Measurements from ENCODE around the gene SH2D5.
"Not testable (repeated sequence)": the region's sequence is repeated elsewhere in the genome, so short reads cannot be mapped to it uniquely, and the experiment has no call there.

Gene SH2D5

DNA sequence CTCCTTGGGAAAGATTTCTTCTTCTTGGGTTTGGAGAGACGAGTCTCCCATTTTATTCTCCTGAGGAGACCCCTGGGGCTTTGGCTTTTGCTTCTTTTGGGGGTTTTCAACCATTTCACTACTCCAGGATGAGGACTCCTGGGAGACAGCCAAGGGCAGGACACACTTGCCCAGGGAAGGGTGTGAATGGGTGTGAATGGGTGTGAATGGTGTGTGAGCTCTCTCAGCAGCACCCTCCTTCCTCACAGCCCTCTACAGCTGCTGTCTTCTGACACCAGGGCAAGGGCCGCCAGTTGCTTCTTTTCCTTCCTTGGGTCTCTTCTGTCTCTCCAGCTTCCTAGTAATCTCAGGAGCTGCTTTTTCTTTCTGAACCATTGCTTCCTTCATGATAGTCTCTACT is 38.9 kb downstream of the SH2D5 start:
- no peak for DNase-seq (ENCODE audit: low spot score)

DNA sequence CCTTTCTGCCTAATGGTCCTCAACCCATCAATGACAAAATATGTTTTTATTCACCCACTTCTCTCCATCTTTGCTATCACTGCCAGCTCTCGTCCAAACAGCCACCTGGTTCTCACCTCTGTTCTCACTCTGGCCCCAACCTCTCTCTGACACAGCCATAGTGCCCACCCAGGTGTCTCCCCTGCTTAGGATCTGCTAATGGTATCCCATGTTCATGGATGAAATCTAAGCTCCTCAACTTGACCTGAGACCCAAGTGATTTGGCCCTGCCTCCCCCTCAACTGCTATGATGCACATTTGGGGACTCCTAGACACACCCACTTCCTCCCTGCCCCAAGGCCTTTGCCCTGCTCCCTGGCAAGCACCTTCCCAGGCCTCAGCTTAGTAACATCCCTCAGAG is 40.6 kb downstream of the SH2D5 start:
- no peak for DNase-seq (ENCODE audit: low spot score)

DNA sequence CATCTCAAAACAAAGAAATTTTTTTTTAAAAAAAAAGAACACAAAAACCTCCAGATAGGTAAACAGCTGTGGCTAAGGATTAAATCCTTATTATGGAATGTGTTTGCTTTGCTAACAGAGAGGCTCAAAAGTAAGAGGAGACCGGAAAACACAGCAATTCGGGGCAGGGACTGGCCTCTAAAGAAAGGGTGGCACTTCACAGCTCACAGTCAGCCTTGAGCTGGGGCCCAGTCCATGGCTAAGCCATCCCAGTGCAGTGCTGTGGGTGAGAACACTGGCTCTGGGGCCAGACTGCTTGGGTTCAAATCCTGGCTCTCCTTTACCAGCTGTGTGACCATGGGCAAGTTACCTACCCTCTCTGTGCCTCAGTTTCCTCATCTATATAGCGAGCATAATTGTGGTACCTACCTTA is 42.9 kb downstream of the SH2D5 start:
- DNase-seq (ENCODE audit: low spot score), result no peak

DNA sequence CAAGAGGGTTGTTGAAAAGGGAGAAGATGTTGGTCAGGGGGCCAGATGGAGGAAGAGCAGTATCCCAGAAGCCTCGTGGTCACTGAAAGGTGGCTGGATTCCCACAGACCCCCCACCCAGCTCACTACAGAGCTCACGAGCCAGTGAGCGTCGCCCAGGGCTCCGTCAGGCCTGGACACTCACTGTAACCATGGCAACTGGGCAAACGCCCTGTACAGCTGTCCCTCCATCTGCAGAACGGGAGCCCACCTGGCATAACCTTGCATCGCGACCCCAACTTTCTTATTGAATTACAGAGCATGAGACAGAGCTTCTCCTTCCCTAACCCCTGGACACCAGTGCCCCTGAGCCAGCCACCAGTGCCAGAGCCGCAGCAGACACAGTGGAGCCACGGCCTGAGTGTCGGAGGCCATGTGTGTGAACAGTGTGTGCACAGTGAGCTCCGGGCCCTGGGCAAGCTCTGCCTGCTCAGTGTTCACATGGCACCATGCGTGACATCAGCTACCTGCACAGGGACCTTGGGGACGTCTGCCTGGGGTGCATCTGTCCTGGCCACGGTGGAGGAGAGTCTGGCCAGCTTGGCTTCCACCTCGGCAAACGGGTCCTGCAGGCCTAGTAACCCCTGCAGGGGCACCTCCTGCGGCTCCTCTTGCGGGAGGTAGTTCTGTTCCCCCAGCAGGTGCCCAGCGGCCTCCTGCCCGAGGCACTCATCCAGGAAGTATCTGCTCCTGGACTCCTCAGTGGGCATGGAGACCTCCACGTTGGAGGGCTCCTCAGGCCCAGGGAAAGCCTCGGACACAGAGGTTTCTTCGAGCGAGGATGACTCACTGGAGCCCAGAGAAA is 45.4 kb downstream of the SH2D5 start:
- no peak for DNase-seq (ENCODE audit: low spot score)

DNA sequence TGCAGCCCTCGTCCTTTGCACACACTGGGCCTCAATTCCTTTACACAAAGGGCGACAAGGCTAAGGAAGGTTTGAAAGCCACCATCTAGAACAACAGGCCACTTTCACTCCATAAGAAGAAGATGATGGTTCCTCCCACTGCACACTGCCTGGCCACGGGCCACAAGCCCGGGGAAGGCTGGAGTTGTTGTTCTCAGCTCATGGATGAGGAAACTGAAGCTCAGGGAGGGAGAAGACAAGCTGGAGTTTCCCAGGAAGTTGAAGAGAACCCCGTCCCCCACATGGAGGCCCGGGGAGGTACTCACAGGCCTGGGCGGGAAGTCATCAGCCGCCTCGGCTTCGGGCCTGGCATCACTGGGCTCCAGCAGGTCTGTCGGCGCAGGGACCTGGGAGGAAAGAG is 46.8 kb downstream of the SH2D5 start:
- DNase-seq (ENCODE audit: low spot score), result no peak

DNA sequence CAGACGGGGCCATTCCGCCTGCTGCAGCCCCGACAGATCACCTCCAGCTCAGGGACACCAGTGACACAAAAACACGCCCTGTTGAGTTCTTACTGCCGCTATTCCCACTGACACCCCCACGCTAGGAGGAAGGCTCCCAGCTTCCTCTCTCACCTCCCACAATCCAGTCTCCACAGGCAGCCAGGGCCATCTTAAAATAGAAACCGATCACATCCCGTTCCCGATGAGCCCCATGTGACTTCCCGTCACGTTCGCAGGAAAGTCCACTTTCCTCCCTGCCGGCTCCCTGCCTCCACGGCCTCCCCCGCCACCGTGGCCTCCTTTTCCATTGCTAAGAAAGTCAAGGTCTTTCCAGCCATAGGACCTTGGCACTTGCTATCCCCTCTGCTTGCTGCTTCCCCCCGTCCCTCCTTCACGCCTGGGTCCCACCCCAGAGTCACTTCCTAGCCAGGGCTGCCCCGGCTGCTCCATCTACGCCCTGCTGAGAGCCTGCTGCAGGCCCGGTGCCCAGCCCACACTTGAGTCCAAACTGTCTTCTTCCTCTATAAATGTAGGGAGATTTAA is 47.3 kb downstream of the SH2D5 start:
- DNase-seq (ENCODE audit: low spot score), result no peak

DNA sequence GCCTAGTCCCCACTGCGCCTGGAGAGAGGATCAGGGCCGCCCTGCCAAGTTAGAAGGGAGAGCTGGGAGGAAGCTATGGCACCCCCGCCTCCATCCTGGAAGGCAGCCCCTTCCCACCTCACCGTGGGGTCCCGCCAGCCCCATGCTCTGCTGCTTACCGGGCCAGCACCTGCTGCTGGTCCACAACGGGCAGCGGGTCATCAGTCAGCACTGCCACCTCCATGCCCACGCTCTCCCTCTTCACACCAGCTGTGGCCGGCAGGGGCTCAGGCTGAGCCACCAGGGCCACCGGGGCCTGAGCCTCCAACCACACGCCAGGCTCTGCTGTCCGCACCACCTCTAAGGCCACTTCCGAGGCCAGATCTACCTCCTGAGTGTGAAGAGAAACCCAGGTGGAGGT is 47.9 kb downstream of the SH2D5 start:
- no peak for DNase-seq (ENCODE audit: low spot score)

DNA sequence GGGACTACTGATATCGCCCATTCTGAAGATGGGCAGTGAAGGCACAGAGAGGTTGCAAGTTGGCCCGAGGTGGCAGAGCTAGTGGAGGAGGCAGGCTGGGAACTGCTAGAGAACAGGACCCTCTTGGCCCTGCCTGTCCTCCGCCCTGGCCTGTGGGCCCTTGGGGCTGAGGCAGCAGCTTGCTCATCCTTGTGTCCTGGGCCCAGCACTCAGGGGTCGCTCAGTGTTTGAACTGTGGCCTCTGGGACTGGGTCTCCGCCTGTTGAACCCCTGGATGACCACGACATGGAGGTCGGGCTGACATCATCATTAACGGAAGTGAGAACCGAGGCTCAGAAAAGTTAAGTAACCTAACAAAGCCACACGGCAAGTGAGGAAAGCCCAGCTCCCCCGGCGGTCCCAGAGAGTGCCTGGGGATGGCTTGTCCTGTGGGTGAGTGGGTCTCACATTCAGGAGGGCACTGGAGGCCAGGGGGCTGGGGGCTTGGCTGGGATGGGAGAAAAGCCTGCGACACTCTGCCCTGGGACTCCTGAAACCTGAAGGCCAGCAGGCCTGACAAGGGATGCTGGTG is 48.4 kb downstream of the SH2D5 start:
- no peak for DNase-seq (ENCODE audit: low spot score)

DNA sequence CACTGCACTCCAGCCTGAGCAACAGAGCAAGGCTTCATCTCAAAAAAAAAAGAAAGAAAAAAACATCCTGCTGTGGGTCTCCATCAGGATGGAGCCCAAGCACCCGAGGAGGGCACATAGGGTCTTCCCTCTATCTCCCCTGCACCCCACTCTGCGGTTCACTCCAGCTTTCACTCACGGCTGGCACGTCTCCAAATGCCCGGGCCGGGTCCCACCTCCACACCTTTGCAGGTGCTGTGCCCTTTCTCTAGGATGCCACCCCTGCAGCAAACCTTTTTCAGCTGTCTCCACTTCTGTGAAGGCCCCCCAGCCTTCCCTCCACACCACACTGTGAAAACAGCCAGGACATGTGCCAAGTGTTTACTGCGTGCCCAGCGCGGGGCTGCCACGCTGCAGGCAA is 48.9 kb downstream of the SH2D5 start:
- DNase-seq (ENCODE audit: low spot score), result no peak

DNA sequence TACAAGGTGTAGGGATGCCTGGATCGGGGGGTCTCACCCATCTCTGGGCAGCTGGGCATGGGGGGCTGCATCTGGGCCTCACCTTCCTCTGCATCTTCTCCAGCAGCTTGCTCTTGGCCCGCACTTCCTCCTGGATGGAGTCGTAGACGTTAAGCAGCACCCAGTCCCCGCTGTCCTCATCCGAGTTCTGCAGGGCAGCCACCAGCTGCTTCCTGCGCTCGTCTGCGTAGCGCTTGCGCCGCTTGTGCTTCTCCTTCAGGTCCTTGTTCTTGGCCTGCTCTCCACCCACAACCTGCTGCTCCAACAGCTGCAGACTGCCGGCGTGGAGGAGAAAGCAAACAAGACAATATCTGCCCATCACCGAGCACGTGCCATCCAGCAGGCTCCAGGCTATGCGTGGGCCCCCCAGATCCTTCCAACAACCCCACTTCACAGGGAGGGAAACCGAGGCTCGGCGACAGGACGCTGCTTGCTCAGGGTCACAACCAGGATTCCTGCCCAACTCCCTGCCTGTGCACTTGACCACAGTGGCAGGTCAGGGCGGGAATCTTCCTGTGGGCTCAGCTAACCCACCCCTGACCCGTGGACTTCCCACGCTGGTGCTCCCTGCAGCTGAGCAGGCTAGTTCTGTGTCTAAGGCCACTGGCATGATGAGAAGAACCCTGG is 49.8 kb downstream of the SH2D5 start:
- no peak for DNase-seq (ENCODE audit: low spot score)

DNA sequence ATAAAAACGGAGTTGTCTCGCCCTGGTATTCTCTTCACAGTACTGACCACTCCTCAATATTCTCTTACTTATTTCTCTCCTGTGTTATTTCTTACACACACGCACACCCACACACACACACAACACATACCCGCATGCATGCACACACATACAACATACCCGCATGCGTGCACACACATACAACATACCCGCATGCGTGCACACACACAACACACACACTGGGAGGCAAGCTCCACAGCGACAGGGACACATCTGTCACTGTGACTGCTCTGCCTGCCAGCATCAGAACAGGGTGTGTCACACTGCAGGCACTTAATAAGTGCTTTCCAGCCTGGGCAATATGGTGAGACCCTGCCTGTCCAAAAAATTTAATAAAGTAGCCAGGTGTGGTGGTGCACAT is 50.5 kb downstream of the SH2D5 start:
- no peak for DNase-seq (ENCODE audit: low spot score)

DNA sequence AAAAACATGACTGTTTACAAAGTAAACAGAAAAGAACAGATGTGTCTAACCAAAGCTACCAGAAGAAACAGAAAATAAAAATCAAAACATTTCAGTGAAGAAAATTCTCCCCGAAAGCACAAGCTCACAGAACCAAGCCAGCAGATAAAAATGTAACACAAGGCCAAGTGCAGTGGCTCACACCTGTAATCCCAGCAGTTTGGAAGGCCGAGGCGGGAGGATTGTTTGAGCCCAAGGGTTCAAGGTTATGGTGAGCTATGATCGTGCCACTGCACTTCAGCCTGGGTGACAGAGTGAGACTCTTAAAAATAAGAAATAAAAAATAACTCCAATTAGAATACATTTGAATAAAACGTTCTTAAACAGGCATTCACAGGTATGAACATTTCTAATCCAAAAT is 52.2 kb downstream of the SH2D5 start:
- DNase-seq (ENCODE audit: low spot score), result no peak

DNA sequence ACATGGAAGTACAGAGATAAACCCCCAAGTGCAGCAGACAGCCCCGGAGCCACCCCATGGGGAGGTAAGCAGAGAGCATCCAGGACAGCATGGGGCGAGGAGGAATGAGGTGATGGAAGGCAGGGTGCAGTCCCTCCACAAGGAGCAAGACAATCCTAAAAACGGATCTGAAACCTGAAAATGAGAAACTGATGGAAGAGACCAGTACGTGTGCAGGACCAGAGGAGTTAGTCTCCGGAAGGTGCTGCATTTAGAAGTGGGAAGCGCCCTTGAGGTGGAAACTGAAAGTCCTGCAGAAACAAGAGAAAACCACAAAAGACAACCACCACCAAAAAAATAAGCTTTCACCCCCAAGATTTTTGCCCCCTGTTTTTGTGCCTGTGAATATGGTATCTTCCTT is 53.9 kb downstream of the SH2D5 start:
- no peak for DNase-seq (ENCODE audit: low spot score)

DNA sequence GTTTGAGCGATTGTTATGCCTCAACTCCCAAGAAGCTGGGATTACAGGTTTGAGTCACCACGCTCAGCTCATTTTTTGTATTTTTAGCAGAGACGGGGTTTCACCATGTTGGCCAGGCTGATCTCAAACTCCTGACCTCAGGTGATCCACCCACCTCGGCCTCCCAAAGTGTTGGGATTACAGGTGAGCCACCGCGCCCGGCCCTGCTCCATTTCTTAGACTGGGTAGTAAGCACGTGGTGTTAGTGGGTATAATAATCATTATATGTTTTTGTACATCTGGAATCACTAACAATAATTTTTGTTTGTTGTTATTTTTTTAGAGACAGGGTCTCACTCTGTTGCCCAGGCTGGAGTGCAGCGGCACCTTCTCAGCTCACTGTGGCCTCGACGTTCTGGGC is 58.9 kb downstream of the SH2D5 start:
- not testable (repeated sequence) for DNase-seq (ENCODE audit: low spot score)

DNA sequence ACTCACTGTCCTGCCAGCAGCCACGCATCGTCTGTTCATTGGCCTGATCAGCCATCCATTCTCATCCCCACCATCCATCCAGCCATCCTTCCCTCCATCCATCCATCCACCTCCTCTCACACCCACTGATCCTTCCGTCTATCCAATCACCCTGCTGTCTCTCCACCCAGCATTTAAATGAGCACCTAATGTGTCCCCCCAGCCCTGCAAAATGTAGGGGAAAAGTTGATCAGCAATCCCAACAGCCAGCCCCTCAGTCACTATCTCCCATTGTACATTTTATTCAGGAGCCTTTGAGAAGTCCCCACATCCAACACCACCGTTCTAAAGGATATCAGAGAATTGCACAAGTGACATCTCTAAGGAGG is 60.3 kb downstream of the SH2D5 start:
- no peak for DNase-seq (ENCODE audit: low spot score)

DNA sequence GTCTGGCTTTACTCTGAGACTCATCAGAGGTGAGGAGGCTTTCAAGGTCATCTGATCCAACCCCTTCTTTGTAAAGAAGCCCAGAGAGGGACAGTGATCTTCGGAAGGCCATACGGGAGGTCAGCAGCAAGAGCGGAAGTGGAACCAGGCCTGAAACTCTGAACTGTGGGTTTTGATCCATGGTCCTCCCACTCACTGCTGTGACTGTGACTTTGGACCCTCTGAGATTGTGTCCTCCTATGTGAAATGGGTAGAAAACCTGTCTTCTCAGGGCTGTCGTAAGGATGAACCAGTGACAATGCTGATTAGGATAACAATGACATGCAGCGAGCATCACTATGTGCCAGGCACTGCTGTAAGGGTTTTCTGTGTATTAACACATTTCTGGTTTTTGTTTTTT is 61.6 kb downstream of the SH2D5 start:
- DNase-seq (ENCODE audit: low spot score), result no peak
